Measurements from ENCODE around the gene RING1. TPM values are rescaled to one million over a fixed set of nuclear protein-coding genes. Genes with fewer than 3 reads are reported as not detected.
A peak's percentile ranks its signal among the peaks of the same experiment; 100 is the strongest.

RING1 gene
- total and polyA plus RNA-seq, 10 of the 15 experiments (the other 5 are each of a cell fraction or from before 2014, with no cell fraction given) = 2.0 to 27.2 (median 15.8) TPM

- TF ChIP-seq RCOR1 (conservative IDR thresholded peaks at IDR 0.05; ENCODE audit: low read depth, low read length) (no peak), SMC3 (IDR thresholded peaks at IDR 0.05; ENCODE audit: borderline replicate concordance, low read length) (no peak), RAD51 (IDR thresholded peaks at IDR 0.05) (no peak), ZBED1 (IDR thresholded peaks at IDR 0.05; ENCODE audit: borderline replicate concordance) (no peak), MEF2A (IDR thresholded peaks at IDR 0.05; ENCODE audit: insufficient read depth, low read depth, low read length) (no peak), YY1 (IDR thresholded peaks at IDR 0.05; ENCODE audit: low read depth, low read length) (no peak), EP300 (IDR thresholded peaks at IDR 0.05; ENCODE audit: borderline replicate concordance in 1 of 2, control insufficient read depth in 1 of 2, low read depth in 2 of 2, low read length in 2 of 2) (peak in 1 of 2 experiments; percentile 48; a peak in 1 of 4 replicates), SMAD5 (IDR thresholded peaks at IDR 0.05; ENCODE audit: low read depth) (no peak), TARDBP (IDR thresholded peaks at IDR 0.05; ENCODE audit: borderline replicate concordance) (no peak), NR2C2 (IDR thresholded peaks at IDR 0.05; ENCODE audit: borderline replicate concordance, control insufficient read depth, insufficient read length, low read depth) (no peak), FOS (IDR thresholded peaks at IDR 0.05; ENCODE audit: borderline replicate concordance, extremely low read depth, insufficient read length) (no peak), NRF1 (conservative IDR thresholded peaks at IDR 0.05; ENCODE audit: low read depth, low read length) (no peak), FOXM1 (IDR thresholded peaks at IDR 0.05; ENCODE audit: low read depth, low read length) (no peak), SREBF2 (IDR thresholded peaks at IDR 0.05; ENCODE audit: low read length) (no peak), ESRRA (IDR thresholded peaks at IDR 0.05; ENCODE audit: low read length) (no peak), RBBP5 (conservative IDR thresholded peaks at IDR 0.05) (no peak), IRF5 (IDR thresholded peaks at IDR 0.05; ENCODE audit: borderline replicate concordance) (no peak), CHD4 (IDR thresholded peaks at IDR 0.05) (no peak), STAT1 (conservative IDR thresholded peaks at IDR 0.05) (no peak), DPF2 (IDR thresholded peaks at IDR 0.05) (peak; percentile 50), SUPT20H (IDR thresholded peaks at IDR 0.05; ENCODE audit: borderline replicate concordance, control insufficient read depth, low read depth, low read length) (no peak), MEF2B (IDR thresholded peaks at IDR 0.05; ENCODE audit: partially characterized antibody, poor library complexity, severe bottlenecking) (peak; percentile 100)
- TF ChIP-seq, protein P1, sequence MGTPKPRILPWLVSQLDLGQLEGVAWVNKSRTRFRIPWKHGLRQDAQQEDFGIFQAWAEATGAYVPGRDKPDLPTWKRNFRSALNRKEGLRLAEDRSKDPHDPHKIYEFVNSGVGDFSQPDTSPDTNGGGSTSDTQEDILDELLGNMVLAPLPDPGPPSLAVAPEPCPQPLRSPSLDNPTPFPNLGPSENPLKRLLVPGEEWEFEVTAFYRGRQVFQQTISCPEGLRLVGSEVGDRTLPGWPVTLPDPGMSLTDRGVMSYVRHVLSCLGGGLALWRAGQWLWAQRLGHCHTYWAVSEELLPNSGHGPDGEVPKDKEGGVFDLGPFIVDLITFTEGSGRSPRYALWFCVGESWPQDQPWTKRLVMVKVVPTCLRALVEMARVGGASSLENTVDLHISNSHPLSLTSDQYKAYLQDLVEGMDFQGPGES (IDR thresholded peaks at IDR 0.05) = no peak
- TF ChIP-seq, protein P2, sequence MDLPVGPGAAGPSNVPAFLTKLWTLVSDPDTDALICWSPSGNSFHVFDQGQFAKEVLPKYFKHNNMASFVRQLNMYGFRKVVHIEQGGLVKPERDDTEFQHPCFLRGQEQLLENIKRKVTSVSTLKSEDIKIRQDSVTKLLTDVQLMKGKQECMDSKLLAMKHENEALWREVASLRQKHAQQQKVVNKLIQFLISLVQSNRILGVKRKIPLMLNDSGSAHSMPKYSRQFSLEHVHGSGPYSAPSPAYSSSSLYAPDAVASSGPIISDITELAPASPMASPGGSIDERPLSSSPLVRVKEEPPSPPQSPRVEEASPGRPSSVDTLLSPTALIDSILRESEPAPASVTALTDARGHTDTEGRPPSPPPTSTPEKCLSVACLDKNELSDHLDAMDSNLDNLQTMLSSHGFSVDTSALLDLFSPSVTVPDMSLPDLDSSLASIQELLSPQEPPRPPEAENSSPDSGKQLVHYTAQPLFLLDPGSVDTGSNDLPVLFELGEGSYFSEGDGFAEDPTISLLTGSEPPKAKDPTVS (IDR thresholded peaks at IDR 0.05; ENCODE audit: low read depth, low read length) = no peak
- TF ChIP-seq, protein P3, sequence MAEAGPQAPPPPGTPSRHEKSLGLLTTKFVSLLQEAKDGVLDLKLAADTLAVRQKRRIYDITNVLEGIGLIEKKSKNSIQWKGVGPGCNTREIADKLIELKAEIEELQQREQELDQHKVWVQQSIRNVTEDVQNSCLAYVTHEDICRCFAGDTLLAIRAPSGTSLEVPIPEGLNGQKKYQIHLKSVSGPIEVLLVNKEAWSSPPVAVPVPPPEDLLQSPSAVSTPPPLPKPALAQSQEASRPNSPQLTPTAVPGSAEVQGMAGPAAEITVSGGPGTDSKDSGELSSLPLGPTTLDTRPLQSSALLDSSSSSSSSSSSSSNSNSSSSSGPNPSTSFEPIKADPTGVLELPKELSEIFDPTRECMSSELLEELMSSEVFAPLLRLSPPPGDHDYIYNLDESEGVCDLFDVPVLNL (IDR thresholded peaks at IDR 0.05; ENCODE audit: low read depth, low read length) = no peak
- TF ChIP-seq, protein P4, sequence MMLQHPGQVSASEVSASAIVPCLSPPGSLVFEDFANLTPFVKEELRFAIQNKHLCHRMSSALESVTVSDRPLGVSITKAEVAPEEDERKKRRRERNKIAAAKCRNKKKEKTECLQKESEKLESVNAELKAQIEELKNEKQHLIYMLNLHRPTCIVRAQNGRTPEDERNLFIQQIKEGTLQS (IDR thresholded peaks at IDR 0.05; ENCODE audit: borderline replicate concordance, extremely low read depth, low read depth, low read length) = no peak
Observed at GRCh38 chr6:33170176-33171015, 37.9 kb upstream of the RING1 start (continued).
